ENCODE measurements around the gene BRINP1.

Gene BRINP1

DNA sequence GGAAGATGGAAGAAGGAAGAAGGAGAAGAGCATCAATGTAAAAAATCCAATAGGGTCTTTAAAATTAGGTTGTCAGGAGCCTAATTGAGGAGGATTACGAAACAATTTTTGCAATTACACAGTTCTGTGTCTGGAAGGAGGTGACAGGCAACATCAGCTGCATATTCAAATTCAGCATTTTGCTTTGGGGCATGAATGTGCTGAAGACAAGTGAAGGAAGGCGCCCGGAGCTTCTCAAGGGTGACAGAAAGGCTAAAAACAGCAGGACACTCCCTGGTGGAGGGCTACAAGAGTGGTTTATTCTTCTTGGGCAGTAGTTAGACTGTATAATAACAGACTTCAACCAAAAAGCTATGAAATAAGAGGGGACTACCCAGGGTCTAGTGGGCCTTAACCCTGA lies 188.3 kb downstream of the BRINP1 start:
- no peak overlapping the region for H3K4me2 ChIP-seq (ENCODE audit: low read depth, low read length, poor library complexity, severe bottlenecking)
- TF ChIP-seq EZH2phosphoT487 (conservative IDR thresholded peaks at IDR 0.05; ENCODE audit: low read length) = no peak
- TF ChIP-seq, protein P1, sequence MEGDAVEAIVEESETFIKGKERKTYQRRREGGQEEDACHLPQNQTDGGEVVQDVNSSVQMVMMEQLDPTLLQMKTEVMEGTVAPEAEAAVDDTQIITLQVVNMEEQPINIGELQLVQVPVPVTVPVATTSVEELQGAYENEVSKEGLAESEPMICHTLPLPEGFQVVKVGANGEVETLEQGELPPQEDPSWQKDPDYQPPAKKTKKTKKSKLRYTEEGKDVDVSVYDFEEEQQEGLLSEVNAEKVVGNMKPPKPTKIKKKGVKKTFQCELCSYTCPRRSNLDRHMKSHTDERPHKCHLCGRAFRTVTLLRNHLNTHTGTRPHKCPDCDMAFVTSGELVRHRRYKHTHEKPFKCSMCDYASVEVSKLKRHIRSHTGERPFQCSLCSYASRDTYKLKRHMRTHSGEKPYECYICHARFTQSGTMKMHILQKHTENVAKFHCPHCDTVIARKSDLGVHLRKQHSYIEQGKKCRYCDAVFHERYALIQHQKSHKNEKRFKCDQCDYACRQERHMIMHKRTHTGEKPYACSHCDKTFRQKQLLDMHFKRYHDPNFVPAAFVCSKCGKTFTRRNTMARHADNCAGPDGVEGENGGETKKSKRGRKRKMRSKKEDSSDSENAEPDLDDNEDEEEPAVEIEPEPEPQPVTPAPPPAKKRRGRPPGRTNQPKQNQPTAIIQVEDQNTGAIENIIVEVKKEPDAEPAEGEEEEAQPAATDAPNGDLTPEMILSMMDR (IDR thresholded peaks at IDR 0.05; ENCODE audit: insufficient read depth, low read length, poor library complexity, severe bottlenecking) = no peak
- no peak overlapping the region for H3K4me3 ChIP-seq (ENCODE audit: insufficient read depth, low read length, poor library complexity, severe bottlenecking)
- no peaks in the 10 kb centered on the region for H3K27me3 ChIP-seq (ENCODE audit: low read length)
- H3K36me3 ChIP-seq (ENCODE audit: low read length) = no peaks in the 10 kb centered on the region
- H3K27ac ChIP-seq (ENCODE audit: low read depth, low read length) = no peak overlapping the region
- H3K79me2 ChIP-seq (ENCODE audit: insufficient read depth, low read length) = no peaks in the 10 kb centered on the region
- H4K20me1 ChIP-seq (ENCODE audit: low read depth, low read length) = no peaks in the 10 kb centered on the region
- H3K9me3 ChIP-seq (ENCODE audit: insufficient read depth, low read length) = no peaks in the 10 kb centered on the region
- H2AFZ ChIP-seq (ENCODE audit: low read depth, low read length, severe bottlenecking) = no peak overlapping the region
- H3K9me2 ChIP-seq (replicated peaks; ENCODE audit: insufficient read depth, low read length) = no peaks in the 10 kb centered on the region
- H3K9ac ChIP-seq (ENCODE audit: low read length) = no peak overlapping the region
- no peaks in the 10 kb centered on the region for H3F3A ChIP-seq (ENCODE audit: insufficient read depth)

DNA sequence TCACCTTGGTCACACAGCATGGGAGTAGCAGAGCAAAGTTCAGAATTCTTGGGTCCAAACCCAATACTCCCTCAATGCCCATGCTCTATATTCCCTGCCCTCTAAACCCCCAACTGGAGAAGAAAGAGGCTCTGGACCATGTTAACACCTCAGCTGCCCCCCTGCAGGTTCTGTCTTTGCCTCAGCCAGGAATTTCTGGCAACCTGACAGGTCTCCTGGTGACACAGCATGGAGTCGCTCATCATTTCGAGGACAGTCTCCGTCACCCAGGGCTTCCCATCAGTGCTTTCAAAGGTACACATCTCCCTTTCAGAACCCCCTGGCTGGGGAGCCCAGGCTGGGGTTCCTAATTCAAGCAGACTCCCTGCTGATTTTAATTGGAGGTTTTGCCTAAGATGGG lies 189.5 kb downstream of the BRINP1 start:
- Histone ChIP-seq H3K4me3 (ENCODE audit: insufficient read depth, low read length, poor library complexity, severe bottlenecking) (no peak overlapping the region), H3K4me2 (ENCODE audit: low read depth, low read length, poor library complexity, severe bottlenecking) (no peak overlapping the region), H3K27ac (ENCODE audit: low read depth, low read length) (no peak overlapping the region), H3K79me2 (ENCODE audit: insufficient read depth, low read length) (no peaks in the 10 kb centered on the region), H3F3A (ENCODE audit: insufficient read depth) (no peaks in the 10 kb centered on the region), H3K9me2 (replicated peaks; ENCODE audit: insufficient read depth, low read length) (no peaks in the 10 kb centered on the region), H3K9ac (ENCODE audit: low read length) (no peak overlapping the region), H2AFZ (ENCODE audit: low read depth, low read length, severe bottlenecking) (no peak overlapping the region), H4K20me1 (ENCODE audit: low read depth, low read length) (no peaks in the 10 kb centered on the region), H3K27me3 (ENCODE audit: low read length) (no peaks in the 10 kb centered on the region), H3K9me3 (ENCODE audit: insufficient read depth, low read length) (no peaks in the 10 kb centered on the region), H3K36me3 (ENCODE audit: low read length) (no peaks in the 10 kb centered on the region)
- TF ChIP-seq EZH2phosphoT487 (conservative IDR thresholded peaks at IDR 0.05; ENCODE audit: low read length) = no peak
- TF ChIP-seq, protein P1 (IDR thresholded peaks at IDR 0.05; ENCODE audit: insufficient read depth, low read length, poor library complexity, severe bottlenecking) = no peak

DNA sequence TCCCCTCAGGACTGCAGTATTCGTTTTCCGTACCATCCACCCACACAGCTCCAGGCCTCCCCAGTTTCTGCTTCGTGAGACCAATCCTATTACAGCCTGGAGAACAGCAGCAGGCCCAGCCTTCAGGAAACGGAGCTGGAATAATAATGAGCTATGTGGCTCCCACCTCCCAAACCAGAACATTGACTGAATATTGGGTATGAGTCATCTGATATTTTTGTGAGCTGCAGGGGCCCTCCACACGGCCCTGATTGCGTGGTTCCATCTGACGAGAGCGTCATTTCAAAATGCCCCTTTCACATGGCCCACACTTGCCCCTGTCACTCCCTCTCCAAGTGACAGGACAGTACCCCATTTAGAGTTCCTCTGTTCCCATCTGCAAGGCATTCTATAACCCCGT lies 192.0 kb downstream of the BRINP1 start:
- H3K9me3 ChIP-seq (ENCODE audit: insufficient read depth, low read length) = no peaks in the 10 kb centered on the region
- H3K4me3 ChIP-seq (ENCODE audit: insufficient read depth, low read length, poor library complexity, severe bottlenecking) = no peak overlapping the region
- no peaks in the 10 kb centered on the region for H3K79me2 ChIP-seq (ENCODE audit: insufficient read depth, low read length)
- H3K36me3 ChIP-seq (ENCODE audit: low read length) = no peaks in the 10 kb centered on the region
- no peak overlapping the region for H3K4me2 ChIP-seq (ENCODE audit: low read depth, low read length, poor library complexity, severe bottlenecking)
- no peaks in the 10 kb centered on the region for H4K20me1 ChIP-seq (ENCODE audit: low read depth, low read length)
- H3K27ac ChIP-seq (ENCODE audit: low read depth, low read length) = no peak overlapping the region
- H3F3A ChIP-seq (ENCODE audit: insufficient read depth) = no peaks in the 10 kb centered on the region
- H2AFZ ChIP-seq (ENCODE audit: low read depth, low read length, severe bottlenecking) = no peak overlapping the region
- TF ChIP-seq, protein P1 (IDR thresholded peaks at IDR 0.05; ENCODE audit: insufficient read depth, low read length, poor library complexity, severe bottlenecking) = no peak
- no peak for TF ChIP-seq EZH2phosphoT487 (conservative IDR thresholded peaks at IDR 0.05; ENCODE audit: low read length)
- H3K9ac ChIP-seq (ENCODE audit: low read length) = no peak overlapping the region
- H3K27me3 ChIP-seq (ENCODE audit: low read length) = no peaks in the 10 kb centered on the region
- H3K9me2 ChIP-seq (replicated peaks; ENCODE audit: insufficient read depth, low read length) = no peaks in the 10 kb centered on the region
